ENCODE results near the gene TMEM86A.

DNA sequence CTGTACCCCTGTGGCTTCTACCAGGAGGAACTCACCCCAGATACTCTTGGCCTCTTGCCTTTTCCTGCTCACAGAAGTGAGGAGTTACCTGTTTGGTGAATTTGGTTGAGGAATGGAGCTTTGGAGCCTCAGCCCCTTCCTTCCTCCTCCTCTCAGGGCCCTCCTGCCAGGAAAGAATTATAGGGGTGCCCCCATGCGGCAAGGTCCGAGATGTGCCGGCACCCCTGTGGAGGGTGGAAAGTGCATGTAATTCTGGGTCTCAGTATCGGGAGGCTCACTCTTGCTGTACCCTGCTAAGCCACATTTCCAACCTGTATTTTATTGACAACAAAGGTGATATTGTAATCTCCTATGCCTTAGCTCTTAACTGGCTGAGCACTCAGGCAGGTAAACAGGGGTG lies 41.1 kb downstream of the TMEM86A start:
- TF ChIP-seq POLR2A (IDR thresholded peaks at IDR 0.05) = no peak
- TF ChIP-seq, protein P1, sequence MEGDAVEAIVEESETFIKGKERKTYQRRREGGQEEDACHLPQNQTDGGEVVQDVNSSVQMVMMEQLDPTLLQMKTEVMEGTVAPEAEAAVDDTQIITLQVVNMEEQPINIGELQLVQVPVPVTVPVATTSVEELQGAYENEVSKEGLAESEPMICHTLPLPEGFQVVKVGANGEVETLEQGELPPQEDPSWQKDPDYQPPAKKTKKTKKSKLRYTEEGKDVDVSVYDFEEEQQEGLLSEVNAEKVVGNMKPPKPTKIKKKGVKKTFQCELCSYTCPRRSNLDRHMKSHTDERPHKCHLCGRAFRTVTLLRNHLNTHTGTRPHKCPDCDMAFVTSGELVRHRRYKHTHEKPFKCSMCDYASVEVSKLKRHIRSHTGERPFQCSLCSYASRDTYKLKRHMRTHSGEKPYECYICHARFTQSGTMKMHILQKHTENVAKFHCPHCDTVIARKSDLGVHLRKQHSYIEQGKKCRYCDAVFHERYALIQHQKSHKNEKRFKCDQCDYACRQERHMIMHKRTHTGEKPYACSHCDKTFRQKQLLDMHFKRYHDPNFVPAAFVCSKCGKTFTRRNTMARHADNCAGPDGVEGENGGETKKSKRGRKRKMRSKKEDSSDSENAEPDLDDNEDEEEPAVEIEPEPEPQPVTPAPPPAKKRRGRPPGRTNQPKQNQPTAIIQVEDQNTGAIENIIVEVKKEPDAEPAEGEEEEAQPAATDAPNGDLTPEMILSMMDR (IDR thresholded peaks at IDR 0.05) = no peak
